AG09309 (cell line): ENCODE data around the gene FCHSD1.

Source experiments
- DNase-seq: peaks from one replicate; pipeline ENCODE4 v3.0.0-alpha.2; 2010; ENCODE audit warnings: low read depth
- H3K4me3 ChIP-seq: 2 replicates; pipeline ENCODE4 v1.5.1; 2011; ENCODE audit warnings: mild to moderate bottlenecking, low read depth, low read length, moderate library complexity; ENCODE audit not compliant: control insufficient read depth
- CTCF ChIP-seq: IDR thresholded peaks from 2 replicates; pipeline ENCODE4 v1.5.1; 2011; ENCODE audit warnings: mild to moderate bottlenecking, low read depth, low read length, inconsistent platforms; ENCODE audit not compliant: insufficient read depth, control insufficient read depth; ENCODE audit errors: missing control alignments

Gene FCHSD1

GRCh38 chr5:141635646-141636045 lies 15.6 kb downstream of the FCHSD1 start:
- no peak for DNase-seq
- H3K4me3 ChIP-seq = peak overlapping the region; percentile 92
- TF ChIP-seq CTCF = no peak

- DNase-seq = no peak
- no peak for TF ChIP-seq CTCF
- no peak overlapping the region for H3K4me3 ChIP-seq
Observed at GRCh38 chr5:141634720-141635119, 16.5 kb downstream of the FCHSD1 start.

- no peak overlapping the region for H3K4me3 ChIP-seq
- TF ChIP-seq CTCF = no peak
- DNase-seq = no peak
Observed at GRCh38 chr5:141633871-141634561, 17.2 kb downstream of the FCHSD1 start.

GRCh38 chr5:141632650-141633049 lies 18.6 kb downstream of the FCHSD1 start:
- no peak for TF ChIP-seq CTCF
- no peak for DNase-seq
- no peak overlapping the region for H3K4me3 ChIP-seq

- TF ChIP-seq CTCF = no peak
Observed at GRCh38 chr5:141630570-141631140, 20.6 kb downstream of the FCHSD1 start.

GRCh38 chr5:141628175-141628788 lies 22.9 kb downstream of the FCHSD1 start:
- no peak for DNase-seq
- no peak overlapping the region for H3K4me3 ChIP-seq
- TF ChIP-seq CTCF = no peak

More at GRCh38 chr5:141630570-141631140, 20.6 kb downstream of the FCHSD1 start:
- DNase-seq = no peak
- H3K4me3 ChIP-seq = no peak overlapping the region
